ENCODE data around the gene DISP3.

DISP3 gene

GRCh38 chr1:11482198-11482597, 3.2 kb downstream of the DISP3 start:
- H3K27me3 ChIP-seq (ENCODE audit: insufficient read depth, insufficient read length) = peaks cover 26% of the 10 kb centered on the region
- no peak overlapping the region for H3K4me3 ChIP-seq (ENCODE audit: insufficient read length, low read depth)
- no peaks in the 10 kb centered on the region for H3K9me3 ChIP-seq (ENCODE audit: insufficient read depth, low read length)
- no peak overlapping the region for H3K9ac ChIP-seq (ENCODE audit: insufficient read length, low read depth)
- peaks cover 4% of the 10 kb centered on the region for H3K4me1 ChIP-seq (ENCODE audit: insufficient read depth, insufficient read length)
- no peaks in the 10 kb centered on the region for H3K36me3 ChIP-seq (ENCODE audit: insufficient read depth, insufficient read length, low read length)
- no peak for TF ChIP-seq YY1 (IDR thresholded peaks at IDR 0.05; ENCODE audit: insufficient read depth, insufficient read length)
- TF ChIP-seq SUZ12 (IDR thresholded peaks at IDR 0.05; ENCODE audit: extremely low read depth, insufficient read depth, insufficient read length) = no peak
- TF ChIP-seq ZNF274 (IDR thresholded peaks at IDR 0.05; ENCODE audit: low read depth, low read length) = no peak
- DNase-seq (ENCODE audit: low read depth, low spot score) = no peak

DNA sequence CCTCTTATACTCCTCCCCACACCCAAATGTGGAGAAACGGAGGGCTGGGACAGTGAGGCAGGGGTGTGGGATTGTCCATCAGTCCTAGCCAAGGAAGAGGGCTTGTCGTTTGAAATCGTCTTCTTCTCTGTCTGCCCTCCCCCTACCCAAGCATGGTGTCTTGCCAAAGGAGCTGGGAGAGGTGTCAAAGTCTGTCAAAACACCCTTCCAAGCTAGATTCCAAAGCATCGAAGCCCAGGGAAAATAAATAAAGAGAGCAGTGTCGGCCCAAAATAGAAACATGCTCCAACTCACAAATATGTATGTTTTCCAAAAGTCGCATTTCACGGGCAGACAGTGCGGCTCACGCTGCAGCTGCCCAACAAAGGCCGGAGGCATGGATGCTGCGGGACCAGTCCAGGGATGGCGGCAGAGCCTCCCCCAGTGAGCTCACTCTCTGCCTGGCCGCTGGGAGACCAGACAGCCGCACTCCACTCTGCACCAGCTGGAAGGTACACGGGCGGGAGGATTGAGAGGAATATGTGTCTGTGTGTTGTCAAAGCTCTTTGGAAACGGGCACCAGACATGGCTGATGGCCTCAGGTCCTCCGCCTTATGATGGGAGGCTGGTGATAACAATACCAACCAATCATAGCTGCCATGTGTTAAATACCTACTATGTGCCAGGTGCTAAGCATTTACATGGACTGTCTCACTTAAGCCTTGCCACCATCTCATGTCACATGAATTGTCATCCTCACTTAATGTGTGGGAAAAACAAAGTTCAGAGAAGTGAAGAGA, 3.9 kb downstream of the DISP3 start:
- no peak for DNase-seq (ENCODE audit: low read depth, low spot score)
- peaks cover 19% of the 10 kb centered on the region for H3K27me3 ChIP-seq (ENCODE audit: insufficient read depth, insufficient read length)
- no peaks in the 10 kb centered on the region for H3K9me3 ChIP-seq (ENCODE audit: insufficient read depth, low read length)
- no peak overlapping the region for H3K9ac ChIP-seq (ENCODE audit: insufficient read length, low read depth)
- no peaks in the 10 kb centered on the region for H3K36me3 ChIP-seq (ENCODE audit: insufficient read depth, insufficient read length, low read length)
- no peak for TF ChIP-seq SUZ12 (IDR thresholded peaks at IDR 0.05; ENCODE audit: extremely low read depth, insufficient read depth, insufficient read length)
- no peak for TF ChIP-seq ZNF274 (IDR thresholded peaks at IDR 0.05; ENCODE audit: low read depth, low read length)
- no peak for TF ChIP-seq YY1 (IDR thresholded peaks at IDR 0.05; ENCODE audit: insufficient read depth, insufficient read length)
- no peak overlapping the region for H3K4me3 ChIP-seq (ENCODE audit: insufficient read length, low read depth)
- peaks cover 7% of the 10 kb centered on the region for H3K4me1 ChIP-seq (ENCODE audit: insufficient read depth, insufficient read length)

DNA sequence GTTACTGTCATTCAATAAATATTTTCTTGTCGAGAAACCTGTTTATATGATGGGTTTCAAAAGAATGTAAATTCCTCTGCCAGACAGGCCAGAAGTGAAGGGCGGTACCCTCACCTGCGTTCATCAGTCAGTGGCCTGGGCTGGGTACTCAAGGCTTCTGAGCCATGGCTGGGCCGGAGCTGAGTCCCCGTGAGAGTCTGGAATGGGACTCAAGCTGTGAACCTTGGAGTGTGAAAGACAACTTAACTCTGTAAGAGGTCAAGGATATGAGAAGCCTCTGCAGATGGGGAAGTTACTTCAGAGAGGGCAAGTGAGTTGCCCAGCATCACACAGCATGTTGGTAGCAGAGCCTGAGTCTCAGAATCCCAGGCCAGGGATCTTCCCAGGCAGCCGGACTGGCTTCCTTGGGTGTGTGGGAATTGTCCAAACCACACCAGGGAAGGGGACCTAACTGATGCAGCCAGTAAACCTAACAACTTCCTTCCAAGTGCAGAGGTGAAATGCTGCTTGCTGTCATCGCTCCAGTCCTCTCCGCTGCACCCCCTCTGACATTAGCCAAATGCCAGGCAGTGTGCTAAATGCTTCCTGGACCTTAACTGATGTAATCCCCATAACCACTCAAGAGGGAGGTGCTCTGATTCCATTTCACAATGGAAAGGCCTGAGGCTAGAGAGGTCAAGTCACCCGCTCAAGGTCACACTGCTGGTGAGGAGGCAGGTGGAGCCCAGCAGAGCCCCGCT, 4.8 kb downstream of the DISP3 start:
- Histone ChIP-seq H3K27me3 (ENCODE audit: insufficient read depth, insufficient read length) (peaks cover 12% of the 10 kb centered on the region), H3K9ac (ENCODE audit: insufficient read length, low read depth) (no peak overlapping the region), H3K4me3 (ENCODE audit: insufficient read length, low read depth) (no peak overlapping the region), H3K36me3 (ENCODE audit: insufficient read depth, insufficient read length, low read length) (no peaks in the 10 kb centered on the region), H3K9me3 (ENCODE audit: insufficient read depth, low read length) (no peaks in the 10 kb centered on the region), H3K4me1 (ENCODE audit: insufficient read depth, insufficient read length) (peaks cover 9% of the 10 kb centered on the region)
- no peak for DNase-seq (ENCODE audit: low read depth, low spot score)
- no peak for TF ChIP-seq SUZ12 (IDR thresholded peaks at IDR 0.05; ENCODE audit: extremely low read depth, insufficient read depth, insufficient read length)
- no peak for TF ChIP-seq YY1 (IDR thresholded peaks at IDR 0.05; ENCODE audit: insufficient read depth, insufficient read length)
- TF ChIP-seq ZNF274 (IDR thresholded peaks at IDR 0.05; ENCODE audit: low read depth, low read length) = no peak

GRCh38 chr1:11484321-11484655, 5.3 kb downstream of the DISP3 start:
- TF ChIP-seq YY1 (IDR thresholded peaks at IDR 0.05; ENCODE audit: insufficient read depth, insufficient read length) (no peak), SUZ12 (IDR thresholded peaks at IDR 0.05; ENCODE audit: extremely low read depth, insufficient read depth, insufficient read length) (no peak), ZNF274 (IDR thresholded peaks at IDR 0.05; ENCODE audit: low read depth, low read length) (no peak)
- Histone ChIP-seq H3K9me3 (ENCODE audit: insufficient read depth, low read length) (no peaks in the 10 kb centered on the region), H3K9ac (ENCODE audit: insufficient read length, low read depth) (no peak overlapping the region), H3K4me1 (ENCODE audit: insufficient read depth, insufficient read length) (peaks cover 9% of the 10 kb centered on the region), H3K4me3 (ENCODE audit: insufficient read length, low read depth) (no peak overlapping the region), H3K27me3 (ENCODE audit: insufficient read depth, insufficient read length) (peaks cover 11% of the 10 kb centered on the region), H3K36me3 (ENCODE audit: insufficient read depth, insufficient read length, low read length) (no peaks in the 10 kb centered on the region)
- DNase-seq (ENCODE audit: low read depth, low spot score) = no peak

DNA sequence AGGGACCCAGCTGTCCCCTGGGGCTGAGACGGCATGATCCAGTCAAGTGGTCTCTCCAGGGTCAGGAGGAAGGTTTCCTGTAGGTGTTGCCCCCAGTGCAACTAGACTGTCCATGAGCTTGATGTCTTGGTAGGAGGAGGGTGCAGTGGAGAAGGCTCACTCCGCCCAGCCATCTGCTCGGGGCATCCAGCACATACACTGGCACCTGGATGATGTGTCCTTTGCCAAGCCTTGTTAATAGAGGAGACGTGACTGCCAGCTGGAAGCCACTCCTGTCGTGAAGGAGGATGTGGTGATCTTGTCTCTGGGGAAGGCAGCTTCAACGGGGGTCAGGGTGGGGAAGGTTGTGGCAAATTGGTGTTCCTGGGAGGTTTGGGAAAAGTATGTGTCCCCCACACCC, 6.2 kb downstream of the DISP3 start:
- Histone ChIP-seq H3K36me3 (ENCODE audit: insufficient read depth, insufficient read length, low read length) (no peaks in the 10 kb centered on the region), H3K27me3 (ENCODE audit: insufficient read depth, insufficient read length) (peaks cover 3% of the 10 kb centered on the region), H3K9ac (ENCODE audit: insufficient read length, low read depth) (no peak overlapping the region), H3K4me3 (ENCODE audit: insufficient read length, low read depth) (no peak overlapping the region), H3K4me1 (ENCODE audit: insufficient read depth, insufficient read length) (peaks cover 9% of the 10 kb centered on the region), H3K9me3 (ENCODE audit: insufficient read depth, low read length) (no peaks in the 10 kb centered on the region)
- TF ChIP-seq ZNF274 (IDR thresholded peaks at IDR 0.05; ENCODE audit: low read depth, low read length) (no peak), YY1 (IDR thresholded peaks at IDR 0.05; ENCODE audit: insufficient read depth, insufficient read length) (no peak), SUZ12 (IDR thresholded peaks at IDR 0.05; ENCODE audit: extremely low read depth, insufficient read depth, insufficient read length) (no peak)
- DNase-seq (ENCODE audit: low read depth, low spot score) = no peak

DNA sequence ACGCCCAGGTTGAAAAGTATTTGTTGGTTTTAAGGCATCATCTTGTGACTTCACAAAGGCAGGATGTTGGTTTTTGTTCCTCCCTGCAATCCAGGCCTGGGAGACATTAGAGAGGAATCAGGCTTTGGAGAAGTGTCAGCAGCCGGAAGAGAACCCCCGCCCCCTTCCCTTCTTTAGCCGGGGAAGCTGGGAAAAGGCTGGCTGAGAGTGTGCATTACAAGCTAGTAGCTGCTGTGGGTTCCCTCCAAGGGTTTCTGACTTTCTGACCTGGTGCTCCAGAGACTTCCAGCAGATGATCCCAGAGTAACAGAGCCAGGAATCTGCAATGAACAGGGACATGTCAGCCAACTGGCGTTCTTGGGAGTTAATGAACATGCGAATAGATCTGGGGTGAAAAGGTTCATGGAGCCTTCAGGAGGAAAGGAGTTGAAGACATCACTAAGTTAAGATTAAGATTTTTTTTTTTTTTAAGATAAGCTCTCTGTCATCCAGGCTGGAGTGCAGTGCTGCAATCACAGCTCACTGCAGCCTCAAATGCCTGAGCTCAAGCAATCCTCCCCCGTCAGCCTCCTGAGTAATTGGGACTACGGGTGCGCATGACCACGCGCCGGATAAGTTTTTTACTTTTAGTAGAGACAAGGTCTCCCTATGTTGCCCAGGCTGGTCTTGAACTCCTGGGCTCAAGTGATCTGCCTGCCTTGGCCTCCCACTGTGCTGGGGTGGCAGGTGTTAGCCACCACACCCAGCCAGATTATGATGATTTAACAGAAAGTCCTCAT, 7.5 kb downstream of the DISP3 start:
- H3K9me3 ChIP-seq (ENCODE audit: insufficient read depth, low read length) = no peaks in the 10 kb centered on the region
- H3K4me3 ChIP-seq (ENCODE audit: insufficient read length, low read depth) = no peak overlapping the region
- no peaks in the 10 kb centered on the region for H3K36me3 ChIP-seq (ENCODE audit: insufficient read depth, insufficient read length, low read length)
- no peak overlapping the region for H3K9ac ChIP-seq (ENCODE audit: insufficient read length, low read depth)
- H3K4me1 ChIP-seq (ENCODE audit: insufficient read depth, insufficient read length) = peaks cover 6% of the 10 kb centered on the region
- DNase-seq (ENCODE audit: low read depth, low spot score) = no peak
- TF ChIP-seq ZNF274 (IDR thresholded peaks at IDR 0.05; ENCODE audit: low read depth, low read length) (no peak), SUZ12 (IDR thresholded peaks at IDR 0.05; ENCODE audit: extremely low read depth, insufficient read depth, insufficient read length) (no peak), YY1 (IDR thresholded peaks at IDR 0.05; ENCODE audit: insufficient read depth, insufficient read length) (no peak)
- H3K27me3 ChIP-seq (ENCODE audit: insufficient read depth, insufficient read length) = no peaks in the 10 kb centered on the region

Data from NT2/D1 (cell line).